ENCODE results near the gene RELB. TPM values are rescaled to one million over a fixed set of nuclear protein-coding genes. Genes with fewer than 3 reads are reported as not detected.

The RELB gene
- total and polyA plus RNA-seq, 2 of the 4 experiments (the other 2 are of a cell fraction), result 5.0 to 17.2 TPM

GRCh38 chr19:44986389-44986788 lies 14.9 kb upstream of the RELB start:
- in situ Hi-C loops (cut with MboI; ENCODE audit: low sequenced_read_pairs) (no loop called here), intact Hi-C loops (cut with micrococcal nuclease) (no loop called here), dilution Hi-C loops (cut with HindIII; ENCODE audit: low sequenced_read_pairs, unreplicated experiment) (no loop called here)
- Histone ChIP-seq H3K27me3 (ENCODE audit: control insufficient read depth, insufficient read depth, low read length) (no peaks in the 10 kb centered on the region), H3K9ac (ENCODE audit: low read depth, low read length) (no peak overlapping the region), H4K8ac (ENCODE audit: low read depth in 2 of 2, low read length in 2 of 2) (no peak overlapping the region), H4K91ac (ENCODE audit: insufficient read depth, low read depth, low read length) (no peak overlapping the region), H3K9me1 (ENCODE audit: insufficient read depth, low read length) (no peaks in the 10 kb centered on the region), H3K23ac (ENCODE audit: low read depth, low read length) (no peak overlapping the region), H3K4ac (ENCODE audit: low read depth, low read length) (no peak overlapping the region), H2BK120ac (ENCODE audit: low read depth, low read length) (no peak overlapping the region), H3K27ac (ENCODE audit: insufficient read depth, low read length) (no peak overlapping the region), H3K14ac (replicated peaks; ENCODE audit: low read depth, low read length) (no peak overlapping the region), H4K5ac (ENCODE audit: low read depth, low read length) (no peak overlapping the region), H3K4me3 (ENCODE audit: insufficient read depth, low read depth, low read length) (no peak overlapping the region), H3K9me3 (ENCODE audit: control insufficient read depth, insufficient read depth, low read length) (no peaks in the 10 kb centered on the region), H3K36me3 (ENCODE audit: control insufficient read depth, insufficient read depth, low read length) (peaks cover 67% of the 10 kb centered on the region), H2AK5ac (ENCODE audit: low read depth, low read length) (no peak overlapping the region), H3K18ac (ENCODE audit: low read depth, low read length) (no peak overlapping the region), H2BK15ac (ENCODE audit: low read depth, low read length) (no peak overlapping the region), H3K4me2 (ENCODE audit: low read depth, low read length) (no peak overlapping the region), H2BK20ac (ENCODE audit: low read depth, low read length) (no peak overlapping the region), H2AK9ac (replicated peaks; ENCODE audit: low read depth, low read length, poor library complexity) (no peak overlapping the region), H3K79me1 (ENCODE audit: low read depth in 1 of 2, low read length in 2 of 2) (peaks cover 0 to 8% of the 10 kb centered on the region in 2 experiments; a peak in 1 of 4 replicates), H3K4me1 (ENCODE audit: control insufficient read depth, insufficient read depth, low read length) (no peaks in the 10 kb centered on the region), H4K20me1 (ENCODE audit: insufficient read depth, low read length) (peaks cover 14% of the 10 kb centered on the region), H2BK5ac (ENCODE audit: low read depth, low read length, poor library complexity, severe bottlenecking) (no peak overlapping the region), H2AFZ (replicated peaks; ENCODE audit: low read length, poor library complexity) (no peak overlapping the region), H3K56ac (ENCODE audit: extremely low read depth, insufficient read depth, low read length) (no peak overlapping the region)
- no peak for ATAC-seq (ENCODE audit: low read depth)
- no peak for DNase-seq
- POLR2A ChIA-PET (ENCODE audit: unreplicated experiment), result no interaction called here
- WGBS, 2 experiments (ENCODE audit: extremely low coverage in 2 of 2, insufficient read length in 1 of 2), result 100% methylated on average over 6 of the region's 7 CpGs; no CpG with 5 or more reads in 1 of the 2 experiments
- BruUV-seq (replicated peaks), result no TSS peak
- no peak for TF ChIP-seq POLR2A (IDR thresholded peaks at IDR 0.05; ENCODE audit: low read depth, low read length)
- TF ChIP-seq FOS (IDR thresholded peaks at IDR 0.05; ENCODE audit: low read depth, low read length), result no peak
- TF ChIP-seq CHD1 (IDR thresholded peaks at IDR 0.05; ENCODE audit: low read depth, low read length), result no peak
- no peak for TF ChIP-seq SMC3 (IDR thresholded peaks at IDR 0.05; ENCODE audit: low read depth, low read length)
- TF ChIP-seq ELK1 (IDR thresholded peaks at IDR 0.05; ENCODE audit: borderline replicate concordance, low read depth, low read length), result no peak
- no peak for TF ChIP-seq MXI1 (IDR thresholded peaks at IDR 0.05; ENCODE audit: borderline replicate concordance, low read depth, low read length)
- no peak for TF ChIP-seq RFX5 (IDR thresholded peaks at IDR 0.05; ENCODE audit: low read depth, low read length)
- TF ChIP-seq RCOR1 (IDR thresholded peaks at IDR 0.05; ENCODE audit: insufficient replicate concordance, low read length), result no peak
- no peak for TF ChIP-seq MAFK (IDR thresholded peaks at IDR 0.05; ENCODE audit: low read depth, low read length)
- no peak for TF ChIP-seq MAZ (IDR thresholded peaks at IDR 0.05; ENCODE audit: borderline replicate concordance, low read depth, low read length)
- no peak for TF ChIP-seq NFE2L2 (IDR thresholded peaks at IDR 0.05; ENCODE audit: low read depth, low read length)
- TF ChIP-seq RAD21 (IDR thresholded peaks at IDR 0.05; ENCODE audit: low read length), result no peak
- CTCF ChIA-PET, result no interaction called here

Measured in IMR-90 (cell line).